ENCODE measurements around the gene CAND1. TPM values are rescaled to one million over a fixed set of nuclear protein-coding genes. Genes with fewer than 3 reads are reported as not detected.

CAND1 gene
- total and polyA plus RNA-seq, 12 donors: 10.2 to 57.2 (median 35.4) TPM

DNA sequence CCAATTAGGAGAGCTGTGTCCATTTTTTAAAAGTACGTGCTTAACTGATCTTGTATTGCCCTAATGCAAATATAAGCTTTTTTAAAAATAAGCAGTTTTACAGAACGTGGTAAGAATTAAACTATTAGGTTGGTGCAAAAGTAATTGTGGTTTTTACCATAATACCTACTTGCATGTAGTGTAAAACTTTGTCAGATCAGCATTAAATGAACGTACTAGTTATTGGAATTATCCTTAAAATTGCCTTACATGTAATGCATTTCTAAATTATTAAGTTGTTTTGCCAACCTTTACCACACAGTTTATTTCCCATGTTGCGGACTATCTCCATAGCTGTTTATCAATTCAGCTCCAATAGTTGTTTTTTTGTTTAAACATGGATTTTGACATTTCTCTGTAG, 10.9 kb downstream of the CAND1 start:
- no peak overlapping the region for H3K27ac ChIP-seq
- intact Hi-C loops (cut with DNase I): no loop called here

DNA sequence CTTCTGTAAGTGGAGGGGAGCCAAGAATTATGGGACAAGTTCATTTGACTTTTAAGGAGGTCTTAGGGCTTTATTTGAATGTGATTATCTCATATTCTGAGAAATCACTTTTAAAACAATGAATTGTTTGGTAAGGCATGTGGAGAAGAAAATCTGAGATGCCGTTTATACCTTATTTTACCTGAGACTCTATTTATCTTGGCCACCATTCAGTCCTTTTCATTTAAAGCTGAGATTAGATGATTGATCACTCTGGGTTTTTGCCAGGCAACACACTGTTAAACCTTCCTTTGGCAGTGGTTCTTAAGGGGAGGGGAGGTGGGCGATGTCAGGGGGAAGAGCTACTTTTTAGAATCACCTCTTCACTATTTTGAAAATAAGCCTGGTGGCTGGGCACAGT, 11.4 kb downstream of the CAND1 start:
- DNase-seq (no peak), ATAC-seq (no peak)
- intact Hi-C loops (cut with DNase I): no loop called here
- Histone ChIP-seq H3K27ac (no peak overlapping the region), H3K4me1 (peaks cover 0 to 54% (median 27%) of the 10 kb centered on the region in 9 donors), H3K9me3 (no peaks in the 10 kb centered on the region), H3K4me3 (no peak overlapping the region), H3K36me3 (peaks cover 0 to 37% (median 12%) of the 10 kb centered on the region in 9 donors), H3K27me3 (no peaks in the 10 kb centered on the region)
- TF ChIP-seq, protein P1, sequence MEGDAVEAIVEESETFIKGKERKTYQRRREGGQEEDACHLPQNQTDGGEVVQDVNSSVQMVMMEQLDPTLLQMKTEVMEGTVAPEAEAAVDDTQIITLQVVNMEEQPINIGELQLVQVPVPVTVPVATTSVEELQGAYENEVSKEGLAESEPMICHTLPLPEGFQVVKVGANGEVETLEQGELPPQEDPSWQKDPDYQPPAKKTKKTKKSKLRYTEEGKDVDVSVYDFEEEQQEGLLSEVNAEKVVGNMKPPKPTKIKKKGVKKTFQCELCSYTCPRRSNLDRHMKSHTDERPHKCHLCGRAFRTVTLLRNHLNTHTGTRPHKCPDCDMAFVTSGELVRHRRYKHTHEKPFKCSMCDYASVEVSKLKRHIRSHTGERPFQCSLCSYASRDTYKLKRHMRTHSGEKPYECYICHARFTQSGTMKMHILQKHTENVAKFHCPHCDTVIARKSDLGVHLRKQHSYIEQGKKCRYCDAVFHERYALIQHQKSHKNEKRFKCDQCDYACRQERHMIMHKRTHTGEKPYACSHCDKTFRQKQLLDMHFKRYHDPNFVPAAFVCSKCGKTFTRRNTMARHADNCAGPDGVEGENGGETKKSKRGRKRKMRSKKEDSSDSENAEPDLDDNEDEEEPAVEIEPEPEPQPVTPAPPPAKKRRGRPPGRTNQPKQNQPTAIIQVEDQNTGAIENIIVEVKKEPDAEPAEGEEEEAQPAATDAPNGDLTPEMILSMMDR (IDR thresholded peaks at IDR 0.05): no peak
- 27 to 30% methylated on average over 2 of the region's 2 CpGs for WGBS, 2 donors

More for the DNA sequence above, 10.9 kb downstream of the CAND1 start:
- Histone ChIP-seq H3K27me3 (no peaks in the 10 kb centered on the region), H3K4me3 (no peak overlapping the region), H3K9me3 (no peaks in the 10 kb centered on the region), H3K4me1 (peaks cover 0 to 59% (median 30%) of the 10 kb centered on the region in 9 donors), H3K36me3 (peaks cover 0 to 34% (median 12%) of the 10 kb centered on the region in 9 donors)
- 60 to 61% methylated on average over 4 of the region's 4 CpGs for WGBS, 2 donors
- TF ChIP-seq, protein P1 (IDR thresholded peaks at IDR 0.05): no peak
- DNase-seq: no peak
- ATAC-seq: no peak

DNA sequence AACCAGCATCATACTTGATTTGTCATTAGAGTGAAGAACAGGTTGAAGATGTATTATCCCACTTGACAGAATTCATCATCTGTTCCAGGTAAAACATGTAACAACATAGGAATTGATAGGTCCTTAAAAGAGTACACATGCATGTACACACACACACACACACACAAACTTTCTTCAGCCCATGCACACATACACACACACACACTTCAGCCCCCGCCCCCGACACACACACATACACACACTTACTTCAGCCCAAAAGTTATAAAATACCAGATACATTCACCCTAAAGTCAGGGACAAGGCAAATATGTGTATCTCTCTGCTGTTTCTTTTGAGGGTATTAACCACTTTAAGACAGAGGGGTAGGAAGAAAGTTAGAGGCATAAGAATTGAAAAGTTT, 15.4 kb downstream of the CAND1 start:
- DNase-seq (no peak), ATAC-seq (no peak)
- TF ChIP-seq, protein P1 (IDR thresholded peaks at IDR 0.05): no peak
- intact Hi-C loops (cut with DNase I): no loop called here
- Histone ChIP-seq H3K9me3 (no peaks in the 10 kb centered on the region), H3K36me3 (peaks cover 0 to 51% (median 13%) of the 10 kb centered on the region in 9 donors), H3K4me1 (peaks cover 0 to 27% (median 13%) of the 10 kb centered on the region in 9 donors), H3K27ac (no peak overlapping the region), H3K27me3 (no peaks in the 10 kb centered on the region), H3K4me3 (no peak overlapping the region)
- 97 to 100% methylated on average over 2 of the region's 2 CpGs for WGBS, 2 donors

DNA sequence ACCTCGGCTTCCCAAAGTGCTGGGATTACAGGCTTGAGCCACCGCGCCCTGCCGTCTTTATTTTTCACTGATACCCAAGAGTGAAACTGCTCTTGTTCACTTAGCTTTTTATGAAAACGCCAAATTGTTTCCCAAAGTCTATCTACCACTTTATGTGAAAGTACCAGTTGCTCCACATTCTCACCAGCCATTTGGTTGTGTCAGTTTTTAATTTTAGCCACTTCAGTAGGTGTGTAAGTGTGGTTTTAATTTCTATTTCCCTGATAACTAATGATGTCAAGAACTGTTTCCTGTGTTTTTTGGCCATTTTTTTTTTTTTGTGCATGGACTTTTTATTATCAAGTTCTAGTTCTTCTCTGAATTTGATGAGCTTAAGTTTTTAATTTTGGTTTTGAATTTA, 17.1 kb downstream of the CAND1 start:
- no peak overlapping the region for H3K27ac ChIP-seq
- peaks cover 0 to 10% (median 0%) of the 10 kb centered on the region in 9 donors for H3K4me1 ChIP-seq
- DNase-seq (no peak), ATAC-seq (no peak)
- intact Hi-C loops (cut with DNase I): no loop called here
- H3K9me3 ChIP-seq: no peaks in the 10 kb centered on the region
- WGBS, 2 donors: 96 to 98% methylated on average over 5 of the region's 5 CpGs
- peaks cover 0 to 53% (median 13%) of the 10 kb centered on the region in 9 donors for H3K36me3 ChIP-seq
- no peak overlapping the region for H3K4me3 ChIP-seq
- TF ChIP-seq, protein P1 (IDR thresholded peaks at IDR 0.05): no peak
- no peaks in the 10 kb centered on the region for H3K27me3 ChIP-seq
